Transverse colon (tissue), 4 donors: ENCODE results near the gene LRRC38. TPM values are rescaled to one million over a fixed set of nuclear protein-coding genes. Genes with fewer than 3 reads are reported as not detected.

Experiments used
- DNase-seq: peaks from one replicate; pipeline ENCODE4 v3.0.0-alpha.2; 2019
- H3K27ac ChIP-seq, 4 donors: fragments of 200-600 bp; sonication (generic); 2 replicates each; pipeline ENCODE4 v1.5.1; 2016 to 2018; ENCODE audit warnings: inconsistent platforms in 4 of 4
- H3K27me3 ChIP-seq: fragments of 200-600 bp; sonication (generic); 2 replicates; pipeline ENCODE4 v1.5.1; 2017; ENCODE audit warnings: inconsistent platforms
- H3K36me3 ChIP-seq, 4 donors: fragments of 200-600 bp; sonication (generic); 2 replicates each; pipeline ENCODE4 v1.5.1; 2017 to 2019; ENCODE audit warnings: inconsistent platforms in 4 of 4
- H3K4me1 ChIP-seq, 4 donors: fragments of 200-600 bp; sonication (generic); 2 replicates each; pipeline ENCODE4 v1.5.1; 2017 to 2020; ENCODE audit warnings: inconsistent platforms in 4 of 4
- H3K4me3 ChIP-seq, 4 donors: fragments of 200-600 bp; sonication (generic); 1 replicate in 1 of 4; 2 replicates in 3 of 4; pipeline versions ENCODE4 v1.5.1 to v1.6.1; 2017 to 2019; ENCODE audit warnings: inconsistent platforms in 4 of 4
- H3K9me3 ChIP-seq, 2 donors: fragments of 200-600 bp; sonication (generic); 2 replicates each; pipeline ENCODE4 v1.5.1; 2017 to 2019; ENCODE audit warnings: inconsistent platforms in 2 of 2
- CTCF ChIP-seq, 5 experiments: fragments of 200-600 bp in 3 of 5; fragments of 450-650 bp in 2 of 5; sonication (generic) in 3 of 5; IDR thresholded peaks; 1 replicate in 2 of 5; 2 replicates in 3 of 5; pipeline ENCODE4 v1.5.1; 2016 to 2017; ENCODE audit warnings: antibody characterized with exemption in 5 of 5, inconsistent platforms in 3 of 5, mild to moderate bottlenecking in 2 of 5, moderate library complexity in 1 of 5
- EP300 ChIP-seq: sonication (generic); formaldehyde crosslinking; IDR thresholded peaks from one replicate; pipeline ENCODE4 v1.6.1; 2017; ENCODE audit warnings: antibody characterized with exemption, low read depth
- POLR2A ChIP-seq: fragments of 450-650 bp; IDR thresholded peaks from one replicate; pipeline ENCODE4 v1.6.1; 2016; ENCODE audit warnings: antibody characterized with exemption, mild to moderate bottlenecking, moderate library complexity
- POLR2AphosphoS5 ChIP-seq, 3 donors: sonication (generic); formaldehyde crosslinking; IDR thresholded peaks; one replicate each; pipeline ENCODE4 v1.6.1; 2016; ENCODE audit warnings: antibody characterized with exemption in 3 of 3
- WGBS, 2 donors: methylation state at CpG; one replicate each; pipeline ENCODE4 v1.1.5; 2018; ENCODE audit warnings: low coverage in 1 of 2; 5-methylcytosine and 5-hydroxymethylcytosine counted together
- in situ Hi-C, 4 donors: fragments of 200-750 bp; cut with MboI; loops; one replicate each; pipeline versions ENCODE4 v1.15.0 to v1.15.1; 2017; ENCODE audit warnings: low sequenced_read_pairs in 3 of 4, low pct_ligation_motif_present in 1 of 4, low pct_unique_long_range_greater_than_20kb in 1 of 4
- intact Hi-C: fragments of 100-400 bp; cut with DNase I; formaldehyde crosslinking; loops from one replicate; pipeline ENCODE4 v1.15.1; 2023; ENCODE audit warnings: low total_unique reads
- total RNA-seq, 4 donors: library from RNA; depleted of rRNA; stranded (reverse); fragments of >200 nt; gene quantifications; one replicate each; pipeline ENCODE4 v1.1.0, GENCODE V29; 2016

LRRC38 gene
- total RNA-seq, 4 donors from 2014 or later: not detected

- H3K4me3 ChIP-seq: no peak overlapping the region
- in situ Hi-C loops (no loop called here), intact Hi-C loops (loop anchor here (5.0 kb wide), 1 partner anchor 1184 kb away; no protein-coding TSS in a partner anchor)
- TF ChIP-seq CTCF (IDR thresholded peaks at IDR 0.05): no peak
- H3K27me3 ChIP-seq: no peaks in the 10 kb centered on the region
- no peak overlapping the region for H3K27ac ChIP-seq
- DNase-seq: no peak
- H3K9me3 ChIP-seq: no peaks in the 10 kb centered on the region
- WGBS, 2 donors: 60 to 68% methylated on average over 1 to 4 of the region's 4 CpGs
- no peaks in the 10 kb centered on the region for H3K4me1 ChIP-seq
- H3K36me3 ChIP-seq: no peaks in the 10 kb centered on the region
Measured at GRCh38 chr1:13536571-13536970, 22.8 kb upstream of the LRRC38 start.

GRCh38 chr1:13535227-13535626 is 21.4 kb upstream of the LRRC38 start:
- intact Hi-C loops: loop anchor here (5.0 kb wide), 1 partner anchor 1183 kb away; no protein-coding TSS in a partner anchor
- no peak overlapping the region for H3K4me3 ChIP-seq
- no peaks in the 10 kb centered on the region for H3K9me3 ChIP-seq
- H3K27ac ChIP-seq: no peak overlapping the region
- TF ChIP-seq POLR2AphosphoS5 (IDR thresholded peaks at IDR 0.05) (no peak), POLR2A (no peak), EP300 (no peak), CTCF (IDR thresholded peaks at IDR 0.05) (no peak)
- H3K4me1 ChIP-seq: no peaks in the 10 kb centered on the region
- no peaks in the 10 kb centered on the region for H3K27me3 ChIP-seq
- in situ Hi-C loops: no loop called here
- 67 to 84% methylated on average over 4 to 6 of the region's 6 CpGs for WGBS, 2 donors
- H3K36me3 ChIP-seq: no peaks in the 10 kb centered on the region
- DNase-seq: no peak

- no peak for DNase-seq
- 66 to 68% methylated on average over 4 to 6 of the region's 6 CpGs for WGBS, 2 donors
- Histone ChIP-seq H3K9me3 (no peaks in the 10 kb centered on the region), H3K27ac (no peak overlapping the region), H3K4me3 (no peak overlapping the region), H3K4me1 (no peaks in the 10 kb centered on the region), H3K36me3 (no peaks in the 10 kb centered on the region), H3K27me3 (no peaks in the 10 kb centered on the region)
- in situ Hi-C loops (no loop called here), intact Hi-C loops (no loop called here)
- TF ChIP-seq CTCF (IDR thresholded peaks at IDR 0.05): no peak
- no peak for TF ChIP-seq POLR2AphosphoS5 (IDR thresholded peaks at IDR 0.05)
- no peak for TF ChIP-seq POLR2A
- no peak for TF ChIP-seq EP300
Measured at GRCh38 chr1:13528320-13528719, 14.5 kb upstream of the LRRC38 start.

GRCh38 chr1:13523780-13524477 is 10.1 kb upstream of the LRRC38 start:
- no peak for DNase-seq
- Histone ChIP-seq H3K4me3 (no peak overlapping the region), H3K9me3 (no peaks in the 10 kb centered on the region), H3K27ac (no peak overlapping the region), H3K4me1 (no peaks in the 10 kb centered on the region), H3K27me3 (peaks cover 20% of the 10 kb centered on the region), H3K36me3 (no peaks in the 10 kb centered on the region)
- no peak for TF ChIP-seq POLR2A
- no peak for TF ChIP-seq POLR2AphosphoS5 (IDR thresholded peaks at IDR 0.05)
- WGBS, 2 donors: 47 to 54% methylated on average over 4 to 8 of the region's 8 CpGs
- intact Hi-C loops (no loop called here), in situ Hi-C loops (no loop called here)

GRCh38 chr1:13520985-13521384 is 7.2 kb upstream of the LRRC38 start:
- in situ Hi-C loops (no loop called here), intact Hi-C loops (no loop called here)
- H3K4me3 ChIP-seq: no peak overlapping the region
- WGBS, 2 donors: 83 to 90% methylated on average over 11 to 12 of the region's 12 CpGs
- H3K4me1 ChIP-seq: no peaks in the 10 kb centered on the region
- H3K36me3 ChIP-seq: no peaks in the 10 kb centered on the region
- H3K27me3 ChIP-seq: peaks cover 33% of the 10 kb centered on the region
- no peaks in the 10 kb centered on the region for H3K9me3 ChIP-seq
- no peak for DNase-seq
- H3K27ac ChIP-seq: no peak overlapping the region
- TF ChIP-seq POLR2A (no peak), POLR2AphosphoS5 (IDR thresholded peaks at IDR 0.05) (no peak), EP300 (no peak), CTCF (IDR thresholded peaks at IDR 0.05) (no peak)
